GM21529 (cell line): ENCODE measurements around the gene NME4.
A peak's percentile ranks its signal among the peaks of the same experiment; 100 is the strongest.

Source experiments
- ATAC-seq: cut with Tn5 transposase; IDR thresholded peaks from one replicate; pipeline ENCODE4 v1.9.1; 2021; ENCODE audit not compliant: unreplicated experiment

Gene NME4

DNA sequence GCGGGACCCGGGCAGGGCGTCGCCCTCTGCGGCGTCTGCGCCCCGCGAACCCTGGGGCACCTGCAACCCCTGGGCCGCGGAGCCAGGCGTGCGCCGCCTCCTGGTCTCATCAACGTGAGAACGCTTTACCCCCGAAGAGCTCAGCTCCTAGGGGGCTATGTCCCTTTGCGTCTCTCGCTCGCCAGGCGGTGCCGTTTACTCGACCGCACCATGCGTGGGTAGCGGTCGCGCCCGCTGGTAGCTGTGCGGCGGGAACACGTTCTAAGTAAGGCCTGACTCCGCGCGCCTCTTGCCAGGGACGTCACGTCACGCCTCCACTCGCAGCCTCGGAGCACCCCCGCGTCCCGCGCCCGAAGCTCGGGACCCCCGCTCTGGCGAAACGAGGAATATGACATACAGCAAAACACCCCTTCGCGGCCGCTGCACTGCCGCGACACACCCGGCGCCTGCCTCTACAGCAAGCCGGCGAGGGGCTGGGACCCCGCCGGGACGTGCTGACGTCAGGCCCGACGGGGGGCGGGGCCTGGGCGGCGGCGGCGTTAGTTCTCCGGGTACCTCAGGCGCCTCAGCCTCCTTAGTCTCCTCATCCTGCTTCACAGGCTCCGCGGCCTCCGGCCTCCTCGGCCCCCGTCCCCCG, 28.2 kb downstream of the NME4 start, which contains the start of gene RAB11FIP3:
Gene RAB11FIP3 (plus strand): TSS at position 568 of the 637 bp plus-strand sequence. CDS start 358 bp downstream, outside the sequence.
- peak; percentile 86 for ATAC-seq

- peak; percentile 40 for ATAC-seq
Measured at GRCh38 chr16:425740-426114, 28.7 kb downstream of the NME4 start.

DNA sequence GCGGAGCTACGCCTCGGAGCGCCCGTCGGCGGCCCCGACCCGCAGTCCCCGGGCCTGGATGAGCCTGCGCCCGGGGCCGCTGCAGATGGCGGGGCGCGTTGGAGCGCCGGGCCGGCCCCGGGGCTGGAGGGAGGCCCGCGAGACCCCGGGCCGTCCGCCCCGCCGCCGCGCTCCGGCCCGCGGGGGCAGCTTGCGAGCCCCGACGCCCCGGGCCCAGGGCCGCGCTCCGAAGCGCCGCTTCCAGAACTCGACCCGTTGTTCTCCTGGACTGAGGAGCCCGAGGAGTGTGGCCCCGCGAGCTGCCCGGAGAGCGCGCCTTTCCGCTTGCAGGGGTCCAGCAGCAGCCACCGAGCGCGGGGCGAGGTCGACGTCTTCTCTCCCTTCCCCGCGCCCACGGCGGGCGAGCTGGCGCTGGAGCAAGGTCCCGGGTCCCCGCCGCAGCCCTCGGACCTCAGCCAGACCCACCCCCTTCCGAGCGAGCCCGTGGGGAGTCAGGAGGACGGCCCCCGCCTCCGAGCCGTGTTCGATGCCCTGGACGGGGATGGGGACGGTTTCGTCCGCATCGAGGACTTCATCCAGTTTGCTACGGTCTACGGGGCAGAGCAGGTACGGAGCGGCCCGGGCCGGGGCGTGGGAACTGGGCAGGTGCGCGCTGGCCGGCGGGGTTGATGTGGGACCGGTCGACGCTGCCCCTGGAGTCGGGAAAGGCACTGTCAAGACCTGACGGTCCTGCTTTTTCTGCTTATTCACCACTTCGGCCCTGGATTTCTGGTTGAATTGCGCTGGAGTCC, 29.3 kb downstream of the NME4 start:
- no peak for ATAC-seq

DNA sequence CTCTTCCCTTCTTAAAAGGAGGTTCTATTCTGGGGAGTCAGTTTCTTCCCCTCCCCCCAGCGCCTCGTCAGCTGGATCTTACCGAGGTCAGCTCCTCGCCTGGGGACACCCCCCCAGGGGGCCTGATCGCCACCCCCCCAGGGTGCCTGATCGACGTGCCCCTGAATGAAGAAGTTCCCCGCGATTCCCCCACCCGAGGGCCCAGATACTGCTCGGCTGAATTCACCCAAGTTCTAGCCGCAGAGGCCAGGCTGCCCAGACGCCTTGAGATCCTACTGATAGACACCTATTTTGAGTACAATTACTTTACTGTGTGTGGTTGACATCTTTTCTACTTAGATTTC, 29.9 kb downstream of the NME4 start:
- ATAC-seq, result no peak

- ATAC-seq, result no peak
Measured at GRCh38 chr16:427250-427649, 30.3 kb downstream of the NME4 start.

DNA sequence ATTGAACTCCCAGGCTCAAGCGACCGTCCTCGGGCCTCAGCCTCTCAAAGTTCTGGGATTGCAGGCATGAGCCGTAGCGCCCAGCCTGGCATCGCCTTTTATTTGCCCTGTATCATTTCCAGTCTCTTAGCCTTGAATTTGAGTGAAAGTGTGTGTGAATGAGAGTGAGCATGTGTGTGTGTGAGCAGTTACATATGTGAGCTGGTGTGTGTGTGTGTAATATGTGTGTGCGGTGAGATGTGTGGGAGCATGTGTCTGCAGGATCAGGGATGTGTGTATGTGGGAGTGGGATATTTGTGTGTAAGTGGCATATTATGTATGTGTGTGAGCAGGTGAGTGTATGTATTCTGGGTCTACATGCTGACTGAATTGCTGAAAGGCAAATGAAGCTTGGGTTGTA, 33.9 kb downstream of the NME4 start:
- no peak for ATAC-seq

- no peak for ATAC-seq
Measured at GRCh38 chr16:440627-441026, 43.6 kb downstream of the NME4 start.

DNA sequence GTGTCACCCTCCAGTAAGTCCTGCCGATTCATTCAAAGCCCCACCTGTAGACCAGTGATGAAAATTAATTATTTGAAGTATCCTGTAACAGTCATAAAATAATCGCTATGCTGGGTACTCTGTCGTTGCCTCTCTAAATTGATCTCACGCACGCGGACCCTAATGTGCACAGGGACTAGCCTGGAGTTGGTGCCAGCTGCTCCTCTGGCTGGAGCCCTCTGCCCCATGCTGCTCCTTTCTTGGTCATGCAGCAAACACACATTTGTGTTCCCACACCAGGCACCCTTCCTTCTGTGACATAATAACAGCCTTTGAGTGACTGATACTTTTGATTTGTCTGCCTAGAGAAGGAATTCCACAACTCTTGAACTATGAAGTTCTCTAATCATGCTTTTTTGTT, 44.4 kb downstream of the NME4 start:
- ATAC-seq, result no peak

DNA sequence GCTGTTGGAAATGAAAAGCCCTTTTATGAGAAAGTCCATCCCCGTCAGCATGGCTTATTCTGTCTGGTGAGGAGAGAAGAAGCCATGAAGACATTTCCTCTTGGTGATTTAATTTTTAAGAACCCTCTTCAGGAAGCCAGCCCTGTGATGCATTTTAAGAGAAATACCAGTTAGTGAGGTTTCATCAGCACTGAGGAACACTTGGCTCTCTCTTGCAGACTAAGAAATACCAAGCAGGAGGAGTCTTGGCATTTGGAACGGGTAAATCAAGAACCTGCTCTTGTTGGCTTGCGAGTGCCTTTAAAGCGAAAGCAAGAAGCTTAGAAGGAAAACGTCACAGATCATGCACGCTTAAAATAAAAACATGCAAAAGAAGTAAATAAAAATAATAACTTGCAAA, 46.0 kb downstream of the NME4 start:
- ATAC-seq, result no peak

GRCh38 chr16:444027-444426, 47.0 kb downstream of the NME4 start:
- no peak for ATAC-seq

DNA sequence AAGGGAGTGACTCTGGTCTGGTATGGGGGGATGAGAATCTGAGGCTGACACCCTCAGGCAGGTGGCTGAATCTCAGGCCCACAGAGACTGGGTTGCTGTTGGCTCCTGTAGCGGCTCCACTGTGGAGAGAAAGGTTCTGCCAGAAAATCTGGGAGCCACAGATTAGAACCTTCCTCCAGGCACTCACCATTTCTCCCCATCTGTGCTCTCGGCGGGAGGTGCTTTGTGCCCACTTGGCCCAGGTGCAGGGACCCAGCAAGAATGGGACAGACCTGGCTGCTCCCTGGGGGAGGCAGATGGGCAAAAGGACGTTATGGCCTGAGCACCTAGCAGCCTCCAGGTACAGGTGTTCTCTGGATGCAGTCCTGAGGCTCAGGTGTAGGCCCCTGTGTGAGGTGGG, 48.6 kb downstream of the NME4 start:
- no peak for ATAC-seq
